ENCODE results near the gene ABLIM3.

DNA sequence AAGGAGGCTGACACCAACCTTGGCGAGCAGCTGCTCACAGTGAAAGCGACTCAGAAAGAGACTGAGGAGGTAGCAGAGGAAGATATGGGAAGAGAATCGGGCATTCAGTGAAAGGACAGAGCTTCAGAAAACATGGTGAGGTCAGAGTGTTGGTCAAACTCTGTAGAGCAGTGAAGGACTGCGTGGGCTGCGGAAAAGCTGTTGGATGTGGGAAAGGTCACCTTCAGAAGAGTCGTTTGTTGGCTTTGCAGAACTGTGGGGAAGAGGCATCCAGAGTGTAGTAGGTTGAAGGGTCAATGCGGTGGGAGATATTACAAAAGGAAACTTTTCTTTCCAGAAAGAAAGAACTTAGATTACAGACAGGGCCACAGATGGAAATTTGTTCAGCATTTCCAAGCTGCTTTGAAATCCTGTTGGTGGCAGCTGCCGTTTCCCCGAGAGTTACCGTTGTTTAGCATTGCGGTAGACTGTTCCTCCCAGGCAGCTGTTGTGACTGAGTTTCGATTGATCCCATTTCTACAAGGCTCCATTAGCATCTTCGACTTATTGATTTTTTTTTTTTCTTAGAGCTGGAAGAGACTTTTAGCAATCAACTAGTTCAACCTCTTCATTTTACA lies 72.1 kb downstream of the ABLIM3 start:
- TF ChIP-seq POLR2AphosphoS5 (IDR thresholded peaks at IDR 0.05; ENCODE audit: low read depth, low read length) (no peak), FOXP2 (optimal IDR thresholded peaks at IDR 0.05; ENCODE audit: borderline replicate concordance, extremely low read depth, extremely low read length, insufficient read depth) (no peak), SIN3A (IDR thresholded peaks at IDR 0.05; ENCODE audit: borderline replicate concordance, insufficient read depth, low read length) (no peak), TAF1 (IDR thresholded peaks at IDR 0.05; ENCODE audit: borderline replicate concordance, insufficient read depth, low read length) (no peak)
- TF ChIP-seq, protein P1, sequence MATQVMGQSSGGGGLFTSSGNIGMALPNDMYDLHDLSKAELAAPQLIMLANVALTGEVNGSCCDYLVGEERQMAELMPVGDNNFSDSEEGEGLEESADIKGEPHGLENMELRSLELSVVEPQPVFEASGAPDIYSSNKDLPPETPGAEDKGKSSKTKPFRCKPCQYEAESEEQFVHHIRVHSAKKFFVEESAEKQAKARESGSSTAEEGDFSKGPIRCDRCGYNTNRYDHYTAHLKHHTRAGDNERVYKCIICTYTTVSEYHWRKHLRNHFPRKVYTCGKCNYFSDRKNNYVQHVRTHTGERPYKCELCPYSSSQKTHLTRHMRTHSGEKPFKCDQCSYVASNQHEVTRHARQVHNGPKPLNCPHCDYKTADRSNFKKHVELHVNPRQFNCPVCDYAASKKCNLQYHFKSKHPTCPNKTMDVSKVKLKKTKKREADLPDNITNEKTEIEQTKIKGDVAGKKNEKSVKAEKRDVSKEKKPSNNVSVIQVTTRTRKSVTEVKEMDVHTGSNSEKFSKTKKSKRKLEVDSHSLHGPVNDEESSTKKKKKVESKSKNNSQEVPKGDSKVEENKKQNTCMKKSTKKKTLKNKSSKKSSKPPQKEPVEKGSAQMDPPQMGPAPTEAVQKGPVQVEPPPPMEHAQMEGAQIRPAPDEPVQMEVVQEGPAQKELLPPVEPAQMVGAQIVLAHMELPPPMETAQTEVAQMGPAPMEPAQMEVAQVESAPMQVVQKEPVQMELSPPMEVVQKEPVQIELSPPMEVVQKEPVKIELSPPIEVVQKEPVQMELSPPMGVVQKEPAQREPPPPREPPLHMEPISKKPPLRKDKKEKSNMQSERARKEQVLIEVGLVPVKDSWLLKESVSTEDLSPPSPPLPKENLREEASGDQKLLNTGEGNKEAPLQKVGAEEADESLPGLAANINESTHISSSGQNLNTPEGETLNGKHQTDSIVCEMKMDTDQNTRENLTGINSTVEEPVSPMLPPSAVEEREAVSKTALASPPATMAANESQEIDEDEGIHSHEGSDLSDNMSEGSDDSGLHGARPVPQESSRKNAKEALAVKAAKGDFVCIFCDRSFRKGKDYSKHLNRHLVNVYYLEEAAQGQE (IDR thresholded peaks at IDR 0.05; ENCODE audit: insufficient read depth in 1 of 2, low read depth in 2 of 2, low read length in 2 of 2), result no peak
